GM21723 (cell line): ENCODE data around the gene MBOAT1.
A peak's percentile ranks its signal among the peaks of the same experiment; 100 is the strongest.
"Not testable (repeated sequence)": the region's sequence is repeated elsewhere in the genome, so short reads cannot be mapped to it uniquely, and the experiment has no call there.

Experiments
- ATAC-seq: cut with Tn5 transposase; IDR thresholded peaks from one replicate; pipeline ENCODE4 v1.9.1; 2021; ENCODE audit warnings: mild to moderate bottlenecking, moderate library complexity; ENCODE audit not compliant: unreplicated experiment

Gene MBOAT1, protein sequence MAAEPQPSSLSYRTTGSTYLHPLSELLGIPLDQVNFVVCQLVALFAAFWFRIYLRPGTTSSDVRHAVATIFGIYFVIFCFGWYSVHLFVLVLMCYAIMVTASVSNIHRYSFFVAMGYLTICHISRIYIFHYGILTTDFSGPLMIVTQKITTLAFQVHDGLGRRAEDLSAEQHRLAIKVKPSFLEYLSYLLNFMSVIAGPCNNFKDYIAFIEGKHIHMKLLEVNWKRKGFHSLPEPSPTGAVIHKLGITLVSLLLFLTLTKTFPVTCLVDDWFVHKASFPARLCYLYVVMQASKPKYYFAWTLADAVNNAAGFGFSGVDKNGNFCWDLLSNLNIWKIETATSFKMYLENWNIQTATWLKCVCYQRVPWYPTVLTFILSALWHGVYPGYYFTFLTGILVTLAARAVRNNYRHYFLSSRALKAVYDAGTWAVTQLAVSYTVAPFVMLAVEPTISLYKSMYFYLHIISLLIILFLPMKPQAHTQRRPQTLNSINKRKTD

DNA sequence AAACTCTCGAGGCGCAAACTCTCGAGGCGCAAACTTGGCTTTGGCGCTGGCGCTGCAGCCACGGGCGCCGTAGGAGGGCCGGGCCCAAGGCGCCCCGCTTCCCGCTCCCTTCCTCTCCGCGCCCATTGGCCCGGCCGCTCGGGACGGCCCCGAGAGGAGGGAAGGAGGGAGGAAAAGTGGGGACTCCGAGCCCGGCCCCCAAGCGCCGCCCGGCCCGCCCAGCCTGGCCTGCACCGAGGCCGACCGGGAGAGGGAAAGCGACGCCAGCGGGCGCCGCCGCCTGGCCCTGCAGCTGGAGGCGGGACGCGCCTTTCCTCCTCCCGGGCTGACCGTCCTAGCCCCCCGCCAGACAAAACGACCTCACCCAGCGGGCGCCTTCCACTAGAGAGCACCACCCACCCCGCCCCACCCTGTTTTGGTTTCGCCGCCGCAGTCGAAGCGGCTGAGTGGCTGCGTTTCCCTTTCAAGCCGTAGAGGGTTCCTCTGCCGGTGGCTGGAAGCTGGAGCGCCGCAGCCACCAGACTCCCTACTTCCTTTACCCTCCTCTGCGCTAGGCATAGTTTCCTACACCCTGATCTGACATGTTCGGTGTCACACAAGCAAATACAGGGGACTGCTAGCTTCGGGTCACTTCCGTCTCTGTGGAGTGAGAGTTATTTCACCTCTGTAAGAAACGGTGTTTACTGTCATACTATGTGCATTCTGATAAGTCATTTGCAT lies at the start of gene MBOAT1:
MBOAT1 (minus strand) TSS at position 78 of the 720 bp plus-strand sequence. CDS start 235 bp downstream, outside the sequence.
- ATAC-seq = peak; percentile 89

DNA sequence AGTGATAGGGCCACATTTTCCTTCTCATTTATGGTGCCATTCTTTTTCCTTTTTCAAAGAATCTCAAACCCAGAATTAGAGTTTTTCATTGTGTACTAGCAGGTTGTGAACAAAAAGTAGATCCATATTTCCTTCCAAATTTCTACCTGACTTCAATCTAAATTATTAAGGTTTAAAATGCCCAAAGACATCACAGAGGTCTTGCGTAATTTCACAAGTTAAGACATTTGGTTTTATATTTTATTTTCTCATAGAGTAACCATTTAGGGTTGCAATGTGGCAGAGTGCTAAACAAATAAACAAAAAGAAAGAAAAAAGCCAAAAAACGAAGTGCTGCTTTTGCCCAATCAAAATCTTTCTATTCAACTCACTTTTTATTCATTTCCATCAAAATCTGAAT lies 49.4 kb upstream of the MBOAT1 start:
- no peak for ATAC-seq

DNA sequence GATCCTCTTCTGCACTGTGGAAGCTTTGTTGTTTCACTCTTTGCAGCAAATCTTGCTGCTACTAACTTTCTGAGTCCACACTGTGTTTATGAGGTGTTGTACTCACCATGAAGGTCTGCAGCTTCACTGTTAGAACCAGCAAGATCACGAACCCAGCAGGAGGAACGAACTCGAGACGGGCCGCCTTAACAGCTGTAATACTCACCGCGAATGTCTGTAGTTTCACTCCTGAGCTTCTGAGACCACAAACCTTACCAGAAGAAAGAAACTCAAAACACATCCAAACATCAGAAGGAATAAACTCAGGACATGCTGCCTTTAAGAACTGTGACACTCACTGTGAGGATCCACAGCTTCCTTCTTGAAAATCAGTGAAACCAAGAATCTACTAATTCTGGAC lies 48.1 kb upstream of the MBOAT1 start:
- no peak for ATAC-seq

DNA sequence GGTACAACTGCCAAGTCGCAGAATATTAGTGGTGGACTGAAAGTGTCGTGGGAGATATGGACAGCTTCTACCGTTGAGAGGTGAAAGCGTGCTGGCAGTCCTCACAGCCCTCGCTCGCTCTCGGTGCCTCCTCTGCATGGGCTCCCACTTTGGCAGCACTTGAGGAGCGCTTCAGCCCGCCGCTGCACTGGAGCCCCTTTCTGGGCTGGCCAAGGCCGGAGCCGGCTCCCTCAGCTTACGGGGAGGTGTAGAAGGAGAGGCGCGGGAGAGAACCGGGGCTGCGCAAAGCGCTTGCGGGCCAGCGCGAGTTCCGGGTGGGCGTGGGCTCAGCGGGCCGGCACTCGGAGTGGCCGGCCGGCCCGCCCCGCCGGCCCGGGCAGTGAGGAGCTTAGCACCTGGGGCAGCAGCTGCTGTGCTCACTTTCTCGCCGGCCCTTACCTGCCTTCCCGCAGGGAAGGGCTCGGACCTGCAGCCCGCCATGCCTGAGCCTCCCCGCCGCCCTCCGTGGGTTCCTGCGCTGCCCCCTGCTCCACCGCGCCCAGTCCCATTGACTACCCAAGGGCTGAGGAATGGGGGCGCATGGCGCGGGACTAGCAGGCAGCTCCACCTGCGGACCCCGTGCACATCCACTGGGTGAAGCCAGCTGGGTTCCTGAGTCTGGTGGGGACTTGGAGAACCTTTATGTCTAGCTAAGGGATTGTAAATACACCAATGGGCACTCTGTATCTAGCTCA lies 47.2 kb upstream of the MBOAT1 start:
- no peak for ATAC-seq

DNA sequence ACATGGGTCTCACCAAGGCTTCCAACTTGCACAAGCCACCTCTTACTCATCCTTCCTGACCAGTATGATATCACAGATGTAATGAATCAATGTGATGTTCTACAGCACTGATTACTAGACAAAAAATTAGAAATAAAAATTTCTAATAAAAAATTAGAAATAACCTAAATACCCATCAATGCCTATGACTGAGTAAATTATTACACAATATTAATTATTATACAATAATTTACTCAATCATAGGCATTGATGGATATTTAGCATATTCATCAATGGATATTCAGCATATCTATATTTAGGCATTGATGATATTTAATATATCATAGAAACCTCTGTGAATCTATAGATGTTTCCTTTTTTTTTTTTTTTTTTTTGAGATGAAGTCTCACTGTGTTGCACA lies 43.2 kb upstream of the MBOAT1 start:
- ATAC-seq = no peak

DNA sequence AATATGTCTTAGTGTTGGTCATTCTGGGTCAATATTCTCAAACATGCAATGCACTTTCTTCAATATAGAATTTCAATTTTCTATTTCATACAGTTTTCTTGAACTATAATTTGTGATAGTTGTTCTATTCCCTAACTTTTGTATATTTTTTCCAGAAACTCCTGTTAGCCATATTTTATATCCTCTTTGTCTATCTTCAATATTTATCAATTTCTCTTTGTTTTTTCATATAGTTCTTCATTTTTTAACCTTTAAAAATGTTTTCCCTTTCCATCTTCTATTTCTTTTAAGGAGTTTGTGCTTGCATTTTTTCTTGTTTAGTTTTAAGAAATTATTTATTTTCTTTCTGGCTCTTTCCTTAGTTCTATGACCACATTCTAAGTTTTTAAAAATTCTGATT lies 42.0 kb upstream of the MBOAT1 start:
- no peak for ATAC-seq

DNA sequence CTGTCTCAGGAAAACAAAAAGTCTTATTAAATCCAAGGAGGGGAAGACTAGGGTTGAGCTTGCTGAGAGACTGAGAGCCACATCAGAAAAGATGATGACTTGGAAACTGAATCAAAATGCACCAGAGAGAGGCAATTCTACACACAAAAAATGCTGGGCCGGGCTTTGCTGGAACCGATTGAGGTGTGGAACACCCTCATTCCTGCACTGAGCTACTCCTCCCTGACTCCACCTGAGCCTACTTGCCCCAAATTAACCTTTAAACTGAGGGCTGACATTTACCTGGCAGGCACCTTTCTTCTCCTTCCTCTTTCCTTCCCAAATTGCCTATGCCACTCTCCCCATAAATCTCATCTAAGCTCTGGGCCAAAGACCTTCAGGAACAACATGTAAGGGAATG lies 40.8 kb upstream of the MBOAT1 start:
- no peak for ATAC-seq

DNA sequence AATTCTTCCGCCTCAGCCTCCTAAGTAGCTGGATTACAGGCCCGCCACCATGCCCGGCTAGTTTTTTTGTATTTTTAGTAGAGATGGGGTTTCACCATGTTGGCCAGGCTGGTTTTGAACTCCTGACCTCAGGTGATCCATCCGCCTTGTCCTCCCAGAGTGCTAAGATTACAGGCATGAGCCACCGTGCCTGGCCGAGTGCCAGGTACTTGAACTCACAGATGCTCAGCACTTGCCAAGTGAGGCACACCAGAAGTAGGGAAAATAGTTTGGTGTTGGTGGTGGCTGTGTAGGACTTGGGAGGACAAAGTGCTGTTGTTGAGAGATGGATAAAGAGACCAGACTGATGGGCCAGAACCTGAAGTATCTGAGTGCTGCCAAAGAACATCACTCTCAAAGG lies 40.0 kb upstream of the MBOAT1 start:
- no peak for ATAC-seq

DNA sequence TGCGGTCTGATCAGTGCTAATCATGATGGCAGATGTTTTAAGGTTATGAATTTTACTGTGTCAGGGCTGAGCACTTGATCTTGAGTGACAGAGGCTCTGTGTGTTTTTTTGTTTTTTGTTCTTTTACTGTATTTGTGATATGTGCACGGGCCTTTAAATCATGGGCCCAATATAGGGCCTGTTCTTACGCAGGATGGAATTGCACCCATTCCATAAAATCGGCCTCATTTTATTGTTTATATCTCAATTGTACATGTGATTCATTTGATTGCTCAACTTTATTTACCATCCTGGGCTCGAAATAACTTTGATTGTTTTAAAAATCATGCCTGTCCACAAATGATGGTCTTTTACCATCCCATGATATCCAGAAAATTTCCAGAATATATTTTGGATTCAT lies 39.3 kb upstream of the MBOAT1 start:
- ATAC-seq = no peak

DNA sequence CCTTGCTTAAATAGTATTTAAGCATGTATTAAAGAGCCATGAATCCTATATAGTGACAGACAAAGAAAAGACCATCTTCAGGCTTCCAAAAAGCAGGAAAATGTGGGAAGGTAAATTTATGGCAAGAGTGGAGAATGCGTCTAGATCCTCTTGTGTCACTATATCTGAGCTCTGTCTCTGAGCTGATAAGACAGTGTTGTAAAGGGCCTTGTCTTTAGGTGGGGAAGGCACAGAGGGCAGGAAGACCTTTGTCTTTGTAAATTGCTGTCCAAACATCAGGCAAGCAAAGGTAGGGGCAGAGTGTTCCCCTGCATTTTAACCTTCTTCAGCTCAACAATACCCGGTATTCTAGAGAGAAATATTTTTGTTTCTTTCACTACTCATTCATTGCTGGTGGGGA lies 33.9 kb upstream of the MBOAT1 start:
- ATAC-seq = no peak

DNA sequence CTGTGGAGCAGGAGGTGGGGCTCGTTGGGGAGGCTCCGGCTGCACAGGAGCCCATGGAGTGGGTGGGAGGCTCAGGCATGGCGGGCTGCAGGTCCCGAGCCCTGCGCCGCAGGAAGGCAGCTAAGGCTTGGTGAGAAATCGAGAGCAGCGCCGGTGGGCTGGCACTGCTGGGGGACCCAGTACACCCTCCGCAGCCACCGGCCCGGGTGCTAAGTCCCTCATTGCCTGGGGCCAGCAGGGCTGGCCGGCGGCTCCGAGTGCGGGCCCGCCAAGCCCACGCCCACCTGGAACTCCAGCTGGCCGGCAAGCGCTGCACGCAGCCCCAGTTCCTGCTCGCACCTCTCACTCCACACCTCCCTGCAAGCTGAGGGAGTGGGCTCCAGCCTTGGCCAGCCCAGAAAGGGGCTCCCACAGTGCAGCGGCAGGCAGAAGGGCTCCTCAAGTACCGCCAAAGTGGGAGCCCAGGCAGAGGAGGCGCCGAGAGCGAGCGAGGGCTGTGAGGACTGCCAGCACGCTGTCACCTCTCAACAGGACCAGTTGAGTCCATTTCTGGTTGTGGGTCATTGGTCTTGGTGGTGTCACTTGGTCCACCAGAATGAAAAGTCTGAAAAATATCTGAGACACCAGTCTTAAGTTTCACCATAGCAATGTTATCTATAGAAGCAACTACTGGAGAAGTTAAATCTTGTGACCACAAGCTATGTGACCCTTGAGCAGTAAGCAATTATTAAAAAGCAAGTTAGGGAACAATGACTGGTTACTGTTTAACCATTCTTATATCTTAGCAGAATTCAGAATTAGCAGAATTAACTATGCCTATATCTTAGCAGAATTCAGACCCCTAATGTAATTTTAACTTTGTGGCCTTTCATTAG lies 32.8 kb upstream of the MBOAT1 start:
- ATAC-seq = not testable (repeated sequence)

DNA sequence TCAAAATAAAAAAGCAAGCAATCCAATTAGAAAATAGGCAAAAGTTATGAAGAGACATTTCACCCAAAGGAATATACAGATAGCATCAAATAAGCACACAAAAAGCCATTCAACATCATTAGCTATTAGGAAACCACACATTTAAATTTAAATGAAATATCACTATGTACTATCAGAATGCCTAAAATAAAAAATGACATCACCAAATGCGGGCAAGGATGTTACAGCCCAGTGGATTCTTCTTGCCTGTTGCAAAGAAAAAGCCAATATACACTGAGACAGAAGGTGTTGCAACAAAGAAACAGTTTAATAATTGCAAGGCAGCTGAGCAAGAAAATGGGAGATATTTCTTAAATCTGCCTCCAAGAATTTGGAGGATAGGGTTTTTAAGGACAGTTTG lies 31.0 kb upstream of the MBOAT1 start:
- ATAC-seq = no peak

DNA sequence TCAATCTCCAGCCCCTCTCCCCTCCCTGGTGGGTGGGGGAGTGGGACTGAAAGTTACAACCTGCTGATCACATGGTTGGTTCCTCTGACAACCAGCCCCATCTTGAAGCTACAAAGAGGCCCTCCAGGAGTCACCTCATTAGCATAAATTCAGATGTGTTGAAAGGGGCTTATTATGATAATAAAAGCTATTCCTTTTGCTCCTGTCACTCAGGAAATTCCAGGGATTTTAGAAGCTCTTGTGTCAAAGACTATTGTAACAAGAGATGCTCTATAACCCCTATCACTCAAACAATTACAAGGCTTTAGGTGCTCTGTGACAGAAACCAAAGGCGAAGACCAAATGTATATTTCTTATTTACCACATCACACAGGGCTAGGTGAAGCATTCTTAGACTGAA lies 30.1 kb upstream of the MBOAT1 start:
- no peak for ATAC-seq

DNA sequence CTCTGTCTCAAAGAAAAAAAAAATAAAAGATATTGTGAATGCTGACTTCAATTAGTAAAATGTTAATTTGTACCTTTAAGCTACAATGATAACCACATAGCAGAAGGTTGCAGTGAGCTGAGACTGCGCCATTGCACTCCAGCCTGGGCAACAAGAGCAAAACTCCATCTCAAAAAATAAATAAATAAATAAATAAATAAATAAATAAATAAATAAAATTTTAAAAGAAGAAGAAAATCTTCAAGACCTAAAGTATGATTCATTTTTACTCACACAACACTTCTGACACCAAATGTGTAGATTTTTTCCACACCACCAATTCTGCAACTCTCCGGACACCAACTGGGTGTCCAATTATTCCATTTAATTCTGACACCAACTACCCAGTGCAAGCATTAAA lies 28.8 kb upstream of the MBOAT1 start:
- no peak for ATAC-seq

DNA sequence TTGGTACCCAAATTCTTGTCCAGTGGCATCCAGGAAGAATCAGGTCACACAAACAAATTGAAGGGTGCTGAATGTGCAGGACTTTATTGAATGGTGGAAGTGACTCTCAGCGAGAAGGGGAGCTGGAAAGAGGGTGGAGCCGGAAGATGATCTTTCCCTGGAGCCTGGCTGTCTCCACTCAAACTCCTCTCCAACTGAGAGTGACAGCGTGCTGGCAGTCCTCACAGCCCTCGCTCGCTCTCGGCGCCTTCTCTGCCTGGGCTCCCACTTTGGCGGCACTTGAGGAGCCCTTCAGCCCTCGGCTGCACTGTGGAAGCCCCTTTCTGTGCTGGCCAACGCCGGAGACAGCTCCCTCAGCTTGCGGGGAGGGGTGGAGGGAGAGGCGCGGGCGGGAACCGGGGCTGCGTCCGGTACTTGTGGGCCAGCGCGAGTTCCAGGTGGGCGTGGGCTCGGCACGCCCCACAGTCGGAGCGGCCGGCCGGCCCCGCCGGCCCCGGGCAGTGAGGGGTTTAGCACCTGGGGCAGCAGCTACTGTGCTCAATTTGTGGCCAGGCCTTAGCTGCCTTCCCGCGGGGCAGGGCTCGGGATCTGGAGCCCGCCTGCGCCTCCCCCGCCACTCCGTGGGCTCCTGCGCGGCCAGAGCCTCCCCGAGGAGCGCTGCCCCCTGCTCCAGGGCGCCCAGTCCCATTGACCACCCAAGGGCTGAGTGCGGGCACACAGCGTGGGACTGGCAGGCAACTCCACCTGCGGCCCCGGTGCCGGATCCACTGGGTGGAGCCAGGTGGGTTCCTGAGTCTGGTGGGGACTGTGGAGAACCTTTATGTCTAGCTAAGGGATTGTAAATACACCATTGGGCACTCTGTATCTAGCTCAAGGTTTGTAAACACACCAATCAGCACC lies 26.7 kb upstream of the MBOAT1 start:
- ATAC-seq = no peak

DNA sequence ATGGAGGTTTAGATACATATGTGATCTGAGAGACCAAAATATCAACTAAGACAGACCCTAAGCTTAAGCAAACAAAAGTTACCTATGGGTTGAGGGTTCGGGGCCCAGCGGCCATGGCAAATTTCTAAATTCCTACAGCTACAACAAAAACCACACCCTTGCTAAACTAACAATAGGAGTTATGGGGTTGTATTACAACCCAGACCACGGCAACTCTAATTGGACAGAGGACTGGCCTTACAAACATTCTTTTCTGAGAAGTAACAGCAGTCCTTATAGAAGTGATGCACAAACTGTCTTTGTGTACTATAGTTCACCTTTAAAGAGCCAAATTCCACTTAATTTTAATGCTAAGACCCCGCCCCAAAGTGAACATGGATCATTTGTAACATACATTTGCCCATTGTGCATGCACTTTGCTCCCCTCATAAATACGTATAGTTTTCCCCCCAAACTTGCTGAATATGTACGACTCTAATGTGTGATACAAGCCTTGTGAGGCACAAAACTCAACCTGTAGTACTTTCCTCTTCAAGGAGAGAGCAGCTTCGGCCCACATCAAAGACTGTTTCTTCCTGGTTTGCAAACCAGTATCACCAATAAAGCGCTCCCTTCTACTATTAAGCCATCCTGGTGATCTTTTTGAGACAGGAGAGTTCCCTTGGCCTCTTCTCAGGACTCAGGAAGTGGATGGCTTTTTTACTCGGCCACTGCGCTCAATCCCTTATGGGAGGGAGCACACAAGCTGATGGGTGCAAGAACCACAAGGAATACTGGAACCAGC lies 25.6 kb upstream of the MBOAT1 start:
- ATAC-seq = no peak

DNA sequence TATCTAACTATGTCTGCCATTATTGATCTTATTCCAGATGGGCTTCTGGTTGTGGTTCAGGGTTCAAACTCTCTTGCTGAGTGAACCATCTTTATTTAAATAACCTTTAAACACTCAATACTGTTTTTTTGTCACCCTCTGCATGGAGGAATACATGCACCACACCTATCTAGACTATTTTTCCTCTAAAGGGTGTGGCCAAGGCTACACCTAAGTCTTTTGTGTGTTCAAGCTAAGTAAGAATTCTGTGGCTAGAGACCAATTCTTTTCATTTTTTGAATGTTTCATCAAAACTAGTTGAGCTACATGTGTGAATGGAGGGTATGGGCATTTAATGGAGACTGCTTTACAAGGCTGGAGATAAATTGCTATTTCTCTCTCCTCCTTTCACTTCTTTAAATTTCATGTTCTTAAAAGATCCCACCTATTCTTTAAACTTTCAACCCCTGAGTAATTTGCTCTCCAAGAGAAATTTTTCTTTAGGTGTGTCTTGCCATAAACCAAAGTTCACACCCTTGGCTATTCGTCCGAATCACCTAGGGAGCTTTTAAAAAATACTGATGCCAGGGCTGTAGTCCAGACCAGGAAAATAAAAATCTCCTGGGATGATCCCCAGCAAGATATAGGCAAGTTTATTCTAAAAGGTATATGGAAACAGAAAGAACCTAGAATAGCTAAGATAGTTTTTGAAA lies 24.8 kb upstream of the MBOAT1 start:
- no peak for ATAC-seq

DNA sequence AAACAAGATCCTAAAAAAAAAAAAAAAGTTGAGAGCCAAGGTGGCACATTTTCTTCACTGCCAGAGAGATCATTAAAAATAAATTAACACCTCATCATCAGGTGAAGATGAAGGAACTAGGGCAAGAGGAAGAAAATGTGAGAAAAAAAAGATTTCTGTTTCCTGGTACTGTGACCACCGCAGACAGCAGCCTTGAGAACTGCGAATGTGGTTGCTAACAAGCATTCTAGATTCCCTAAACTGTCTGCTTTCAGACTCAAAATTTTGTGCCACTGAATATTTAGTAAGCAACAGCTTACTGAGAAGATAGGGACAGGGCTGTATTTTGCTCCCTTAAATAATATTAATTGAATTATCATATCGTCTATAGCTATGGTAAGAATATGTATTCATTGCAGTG lies 24.1 kb upstream of the MBOAT1 start:
- ATAC-seq = no peak
